ENCODE results near the gene VSIG1. TPM values are rescaled to one million over a fixed set of nuclear protein-coding genes. Genes with fewer than 3 reads are reported as not detected.
A peak's percentile ranks its signal among the peaks of the same experiment; 100 is the strongest.

Gene VSIG1
- total and polyA plus RNA-seq, 3 donors from 2014 or later = 154 to 333 (median 193) TPM

GRCh38 chrX:108091878-108092291 is 47.0 kb downstream of the VSIG1 start:
- H3K36me3 ChIP-seq (ENCODE audit: low read depth, missing control alignments) = no peaks in the 10 kb centered on the region
- 0 to 2% methylated on average over 5 to 14 of the region's 15 CpGs for WGBS, 2 donors
- DNase-seq = no peak
- intact Hi-C loops (cut with DNase I; ENCODE audit: low total_unique reads) = no loop called here
- H3K9me3 ChIP-seq = no peaks in the 10 kb centered on the region
- peak overlapping the region in 1 of 2 donors; percentile 59 for H3K27ac ChIP-seq
- H3K4me3 ChIP-seq = peak overlapping the region; percentile 58 to 74
- H3K4me1 ChIP-seq = no peaks in the 10 kb centered on the region
- H3K27me3 ChIP-seq = no peaks in the 10 kb centered on the region
- no peak for TF ChIP-seq POLR2A (IDR thresholded peaks at IDR 0.05)
- no peak for TF ChIP-seq CTCF (IDR thresholded peaks at IDR 0.05)

- H3K27me3 ChIP-seq = no peaks in the 10 kb centered on the region
- WGBS, 2 donors = 95 to 97% methylated on average over 2 of the region's 2 CpGs
- no peak for DNase-seq
- no peak for TF ChIP-seq POLR2A (IDR thresholded peaks at IDR 0.05)
- TF ChIP-seq CTCF (IDR thresholded peaks at IDR 0.05) = no peak
- H3K9me3 ChIP-seq = no peaks in the 10 kb centered on the region
- no peaks in the 10 kb centered on the region for H3K36me3 ChIP-seq (ENCODE audit: low read depth, missing control alignments)
- H3K27ac ChIP-seq = no peak overlapping the region
- intact Hi-C loops (cut with DNase I; ENCODE audit: low total_unique reads) = no loop called here
- H3K4me3 ChIP-seq = no peak overlapping the region
- no peaks in the 10 kb centered on the region for H3K4me1 ChIP-seq
These were observed 52.5 kb downstream of the VSIG1 start for GRCh38 chrX:108097380-108097779.

GRCh38 chrX:108105473-108105872 is 60.6 kb downstream of the VSIG1 start:
- H3K27ac ChIP-seq = no peak overlapping the region
- no peak for DNase-seq
- H3K4me3 ChIP-seq = no peak overlapping the region
- intact Hi-C loops (cut with DNase I; ENCODE audit: low total_unique reads) = no loop called here
- H3K27me3 ChIP-seq = no peaks in the 10 kb centered on the region
- TF ChIP-seq POLR2A (IDR thresholded peaks at IDR 0.05) = no peak
- no peak for TF ChIP-seq CTCF (IDR thresholded peaks at IDR 0.05)
- no peaks in the 10 kb centered on the region for H3K4me1 ChIP-seq
- no peaks in the 10 kb centered on the region for H3K36me3 ChIP-seq (ENCODE audit: low read depth, missing control alignments)
- H3K9me3 ChIP-seq = no peaks in the 10 kb centered on the region

GRCh38 chrX:108114541-108114940 is 69.7 kb downstream of the VSIG1 start:
- H3K36me3 ChIP-seq (ENCODE audit: low read depth, missing control alignments) = no peaks in the 10 kb centered on the region
- no peak overlapping the region for H3K4me3 ChIP-seq
- DNase-seq = no peak
- H3K27me3 ChIP-seq = no peaks in the 10 kb centered on the region
- no peaks in the 10 kb centered on the region for H3K4me1 ChIP-seq
- H3K9me3 ChIP-seq = no peaks in the 10 kb centered on the region
- no peak overlapping the region for H3K27ac ChIP-seq
- TF ChIP-seq CTCF (IDR thresholded peaks at IDR 0.05) = no peak
- TF ChIP-seq POLR2A (IDR thresholded peaks at IDR 0.05) = no peak
- intact Hi-C loops (cut with DNase I; ENCODE audit: low total_unique reads) = no loop called here

- DNase-seq = no peak
- TF ChIP-seq CTCF (IDR thresholded peaks at IDR 0.05) (no peak), POLR2A (IDR thresholded peaks at IDR 0.05) (no peak)
- H3K4me1 ChIP-seq = no peaks in the 10 kb centered on the region
- no peaks in the 10 kb centered on the region for H3K9me3 ChIP-seq
- H3K4me3 ChIP-seq = no peak overlapping the region
- H3K27me3 ChIP-seq = no peaks in the 10 kb centered on the region
- H3K36me3 ChIP-seq (ENCODE audit: low read depth, missing control alignments) = no peaks in the 10 kb centered on the region
- no peak overlapping the region for H3K27ac ChIP-seq
- intact Hi-C loops (cut with DNase I; ENCODE audit: low total_unique reads) = no loop called here
- WGBS, 2 donors = 81 to 94% methylated on average over 2 to 3 of the region's 3 CpGs
These were observed 73.1 kb downstream of the VSIG1 start for GRCh38 chrX:108117988-108118387.
